H1 (cell line): ENCODE data around the gene MVK. TPM values are rescaled to one million over a fixed set of nuclear protein-coding genes. Genes with fewer than 3 reads are reported as not detected.

ENCODE experiments used
- CTCF ChIA-PET: fragments of 300-600 bp; sonication (Branson Sonifier 250); formaldehyde crosslinking; loops from one replicate; lab custom pipeline; 2021; ENCODE audit not compliant: partially characterized antibody; lab: Charles Lee
- POLR2A ChIA-PET: fragments of 300-600 bp; sonication (Branson Sonifier 250); formaldehyde crosslinking; loops from one replicate; lab custom pipeline; 2021; ENCODE audit warnings: inconsistent platforms; ENCODE audit not compliant: partially characterized antibody; lab: Charles Lee
- DNase-seq, 2 experiments: peaks; one replicate each; pipeline versions ENCODE4 v3.0.0 to v3.0.0-alpha.2; 2010 to 2022; ENCODE audit warnings: low spot score in 2 of 2, low read depth in 1 of 2, mixed read lengths in 1 of 2
- FAIRE-seq: peaks from 2 replicates; lab custom pipeline; 2011; peaks lifted over from hg19 to GRCh38; lab: Jason Lieb, UNC
- H2AFZ ChIP-seq: 2 replicates; pipeline ENCODE4 v1.8.1; 2012; ENCODE audit warnings: low read length, inconsistent platforms
- H2AK5ac ChIP-seq: 2 replicates; pipeline ENCODE4 v1.6.1; 2013; ENCODE audit warnings: low read depth, low read length
- H2BK120ac ChIP-seq: replicated peaks from 2 replicates; pipeline ENCODE3; 2013; ENCODE audit warnings: low read depth, low read length, inconsistent platforms
- H2BK12ac ChIP-seq: 2 replicates; pipeline ENCODE4 v1.6.1; 2013; ENCODE audit warnings: low read depth, low read length
- H2BK15ac ChIP-seq: 2 replicates; pipeline ENCODE4 v1.6.1; 2013; ENCODE audit warnings: low read length
- H2BK20ac ChIP-seq: 2 replicates; pipeline ENCODE4 v1.6.1; 2013; ENCODE audit warnings: low read length
- H2BK5ac ChIP-seq: 2 replicates; pipeline ENCODE4 v1.6.1; 2013; ENCODE audit warnings: low read depth, low read length
- H3K14ac ChIP-seq: 2 replicates; pipeline ENCODE4 v1.6.1; 2013; ENCODE audit warnings: inconsistent platforms; ENCODE audit not compliant: insufficient read length
- H3K18ac ChIP-seq: 2 replicates; pipeline ENCODE4 v1.6.1; 2013; ENCODE audit warnings: low read length; ENCODE audit errors: extremely low read depth
- H3K23ac ChIP-seq: 2 replicates; pipeline ENCODE4 v1.6.1; 2013; ENCODE audit warnings: inconsistent platforms; ENCODE audit not compliant: insufficient read length
- H3K23me2 ChIP-seq: 2 replicates; pipeline ENCODE4 v1.6.1; 2013; ENCODE audit warnings: low read depth, low read length
- H3K27ac ChIP-seq: 2 replicates; pipeline ENCODE4 v1.6.1; 2011; ENCODE audit warnings: low read depth, low read length, inconsistent platforms
- H3K27me3 ChIP-seq, 4 experiments: replicated peaks in 1 of 4; 1 replicate in 1 of 4; 2 replicates in 3 of 4; pipeline versions ENCODE4 v1.6.1 to v1.8.1; 2011 to 2013; ENCODE audit warnings: low read length in 3 of 4, mild to moderate bottlenecking in 3 of 4, inconsistent platforms in 2 of 4, mixed read lengths in 2 of 4, moderate library complexity in 1 of 4; ENCODE audit not compliant: control insufficient read depth in 3 of 4, insufficient read depth in 3 of 4; ENCODE audit errors: extremely low read depth in 1 of 4
- H3K36me3 ChIP-seq, 4 experiments: 2 replicates each; pipeline versions ENCODE4 v1.6.1 to v1.8.1; 2011 to 2013; ENCODE audit warnings: mild to moderate bottlenecking in 4 of 4, low read length in 3 of 4, moderate library complexity in 2 of 4, control low read depth in 1 of 4, inconsistent platforms in 1 of 4; ENCODE audit not compliant: insufficient read depth in 4 of 4, control insufficient read depth in 2 of 4
- H3K4ac ChIP-seq: replicated peaks from 2 replicates; pipeline ENCODE3; 2013; ENCODE audit warnings: low read length, low read depth, mixed read lengths, inconsistent platforms; ENCODE audit not compliant: insufficient read length
- H3K4me1 ChIP-seq, 4 experiments: replicated peaks in 1 of 4; 1 replicate in 1 of 4; 2 replicates in 3 of 4; pipeline versions ENCODE4 v1.6.1 to v1.8.1; 2011 to 2013; ENCODE audit warnings: low read length in 3 of 4, inconsistent platforms in 2 of 4, mixed read lengths in 1 of 4; ENCODE audit not compliant: insufficient read depth in 4 of 4, control insufficient read depth in 3 of 4
- H3K4me2 ChIP-seq, 2 experiments: 2 replicates each; pipeline versions ENCODE4 v1.6.1 to v1.8.1; 2011 to 2013; ENCODE audit warnings: low read depth in 2 of 2, low read length in 2 of 2, control low read depth in 1 of 2, inconsistent platforms in 1 of 2, mild to moderate bottlenecking in 1 of 2; ENCODE audit not compliant: insufficient read depth in 1 of 2
- H3K4me3 ChIP-seq, 4 experiments: fragments of 200-600, 300-600 bp in 1 of 4; sonication (generic), shearing (Covaris generic), sonication (Bioruptor Twin) in 1 of 4; 2 replicates each; pipeline versions ENCODE4 v1.5.1 to v1.8.1; 2011 to 2016; ENCODE audit warnings: low read length in 4 of 4, low read depth in 3 of 4, control low read depth in 2 of 4, inconsistent platforms in 2 of 4, mild to moderate bottlenecking in 2 of 4, mixed read lengths in 1 of 4, moderate library complexity in 1 of 4; ENCODE audit not compliant: insufficient read depth in 2 of 4; ENCODE audit errors: extremely low read depth in 1 of 4
- H3K56ac ChIP-seq: replicated peaks from 2 replicates; pipeline ENCODE3; 2013; ENCODE audit warnings: low read depth, mild to moderate bottlenecking, mixed read lengths, low read length, inconsistent platforms; ENCODE audit not compliant: insufficient read length
- H3K79me1 ChIP-seq: 2 replicates; pipeline ENCODE4 v1.6.1; 2013; ENCODE audit warnings: low read depth, low read length, control low read depth
- H3K79me2 ChIP-seq, 2 experiments: 2 replicates each; pipeline versions ENCODE4 v1.6.1 to v1.8.1; 2012 to 2013; ENCODE audit warnings: low read length in 2 of 2, mild to moderate bottlenecking in 2 of 2, inconsistent platforms in 1 of 2; ENCODE audit not compliant: insufficient read depth in 2 of 2, control insufficient read depth in 1 of 2
- H3K9ac ChIP-seq, 4 experiments: replicated peaks in 1 of 4; 1 replicate in 1 of 4; 2 replicates in 3 of 4; pipeline versions ENCODE4 v1.6.1 to v1.8.1; 2011 to 2013; ENCODE audit warnings: low read depth in 3 of 4, low read length in 3 of 4, control low read depth in 2 of 4, mild to moderate bottlenecking in 2 of 4, moderate library complexity in 2 of 4, inconsistent platforms in 1 of 4; ENCODE audit errors: extremely low read depth in 1 of 4
- H3K9me3 ChIP-seq, 2 experiments: 2 replicates each; pipeline versions ENCODE4 v1.6.1 to v1.8.1; 2012 to 2013; ENCODE audit warnings: mild to moderate bottlenecking in 2 of 2, moderate library complexity in 2 of 2, control low read depth in 1 of 2, inconsistent platforms in 1 of 2, low read depth in 1 of 2, low read length in 1 of 2, mixed read lengths in 1 of 2; ENCODE audit not compliant: insufficient read depth in 2 of 2
- H4K20me1 ChIP-seq, 2 experiments: replicated peaks in 1 of 2; 2 replicates each; pipeline versions ENCODE3 to v1.8.1; 2011 to 2013; ENCODE audit warnings: inconsistent platforms in 2 of 2, low read length in 2 of 2, mild to moderate bottlenecking in 1 of 2; ENCODE audit not compliant: insufficient read depth in 2 of 2, control insufficient read depth in 1 of 2
- H4K5ac ChIP-seq: 2 replicates; pipeline ENCODE4 v1.6.1; 2013; ENCODE audit warnings: low read length, low read depth, mixed read lengths, inconsistent platforms; ENCODE audit not compliant: insufficient read length
- H4K8ac ChIP-seq: 2 replicates; pipeline ENCODE4 v1.8.0; 2013; ENCODE audit warnings: mild to moderate bottlenecking, moderate library complexity, low read length, inconsistent platforms; ENCODE audit not compliant: insufficient read depth; ENCODE audit errors: extremely low read depth
- H4K91ac ChIP-seq: replicated peaks from 2 replicates; pipeline ENCODE3; 2013; ENCODE audit warnings: low read length, mixed read lengths, inconsistent platforms; ENCODE audit not compliant: insufficient read length
- BACH1 ChIP-seq: IDR thresholded peaks from 2 replicates; pipeline ENCODE4 v1.6.1; 2012; ENCODE audit warnings: low read length, improper control_type of control experiment
- BCL11A ChIP-seq, 2 experiments: IDR thresholded peaks; one replicate each; pipeline ENCODE4 v1.6.1; 2011; ENCODE audit warnings: low read depth in 2 of 2, low read length in 2 of 2, mild to moderate bottlenecking in 2 of 2
- CHD1 ChIP-seq: IDR thresholded peaks from 2 replicates; pipeline ENCODE4 v1.6.1; 2012; ENCODE audit warnings: low read depth, low read length, improper control_type of control experiment
- HDAC2 ChIP-seq, 2 experiments: fragments of 300-600 bp in 1 of 2; sonication (generic) in 1 of 2; IDR thresholded peaks; 2 replicates each; pipeline ENCODE4 v1.6.1; 2011 to 2012; ENCODE audit warnings: low read depth in 2 of 2, low read length in 2 of 2, mild to moderate bottlenecking in 2 of 2, moderate library complexity in 2 of 2, borderline replicate concordance in 1 of 2, inconsistent platforms in 1 of 2
- JUN ChIP-seq: IDR thresholded peaks from 2 replicates; pipeline ENCODE4 v1.6.1; 2011; ENCODE audit warnings: low read depth, mild to moderate bottlenecking, improper control_type of control experiment, low read length
- KDM5A ChIP-seq: fragments of 200-600 bp; IDR thresholded peaks from 2 replicates; pipeline ENCODE4 v1.7.1; 2012; ENCODE audit warnings: mild to moderate bottlenecking, low read length, inconsistent platforms, mixed read lengths
- POLR2A ChIP-seq, 2 experiments: IDR thresholded peaks; 1 replicate in 1 of 2; 2 replicates in 1 of 2; pipeline ENCODE4 v1.6.1; 2011; ENCODE audit warnings: low read depth in 2 of 2, low read length in 2 of 2, mild to moderate bottlenecking in 2 of 2; ENCODE audit errors: control extremely low read depth in 1 of 2
- RXRA ChIP-seq: IDR thresholded peaks from 2 replicates; pipeline ENCODE4 v1.6.1; 2011; ENCODE audit warnings: low read depth, mild to moderate bottlenecking, low read length, moderate library complexity; ENCODE audit not compliant: insufficient read depth
- SIRT6 ChIP-seq: IDR thresholded peaks from one replicate; pipeline ENCODE4 v1.7.1; 2012; ENCODE audit warnings: low read length, inconsistent platforms
- SIX5 ChIP-seq: IDR thresholded peaks from 2 replicates; pipeline ENCODE4 v1.6.1; 2011; ENCODE audit warnings: mild to moderate bottlenecking, low read depth, low read length
- SRF ChIP-seq: IDR thresholded peaks from 2 replicates; pipeline ENCODE4 v1.6.1; 2011; ENCODE audit warnings: mild to moderate bottlenecking, low read depth, low read length, moderate library complexity
- SUZ12 ChIP-seq: fragments of 200-600 bp; sonication (generic); IDR thresholded peaks from 2 replicates; pipeline ENCODE4 v1.6.1; 2012; ENCODE audit warnings: mild to moderate bottlenecking, inconsistent platforms, low read length, moderate library complexity, mixed read lengths
- USF2 ChIP-seq: IDR thresholded peaks from 2 replicates; pipeline ENCODE4 v1.6.1; 2011; ENCODE audit warnings: low read length, improper control_type of control experiment
- WGBS, 2 experiments: shearing (Covaris generic) in 1 of 2; methylation state at CpG; one replicate each; pipeline versions ENCODE4 v1.1.6 to v1.1.7; 2013 to 2015; ENCODE audit warnings: low lambda C conversion rate in 2 of 2, mixed read lengths in 2 of 2, inconsistent platforms in 1 of 2, low coverage in 1 of 2, missing lambda C conversion rate in 1 of 2; ENCODE audit not compliant: insufficient replicate concordance in 2 of 2, insufficient coverage in 1 of 2, insufficient read length in 1 of 2; ENCODE audit errors: extremely low coverage in 1 of 2, missing lambda C conversion rate in 1 of 2; 5-methylcytosine and 5-hydroxymethylcytosine counted together
- polyA plus RNA-seq, 7 experiments: library from polyadenylated mRNA; depleted of rRNA in 3 of 7; stranded (reverse) in 5 of 7; unstranded in 2 of 7; fragments of >200 nt in 5 of 7; fragments of 200-250 nt in 2 of 7; gene quantifications; 1 replicate in 5 of 7; 2 replicates in 1 of 7; 4 replicates in 1 of 7; pipeline versions ENCODE4 v1.2.1 to v1.2.3, GENCODE V29; 2011 to 2013; ENCODE audit warnings: missing spikeins in 2 of 7, mixed read lengths in 2 of 7
- total RNA-seq: library from RNA; stranded (reverse); fragmentation: NEBNext Ultra II Directional; extraction: Animal tissue kit (Norgen Biotek cat#: 25700); gene quantifications from 2 replicates; pipeline ENCODE4 v1.2.1, GENCODE V29; 2021

MVK gene
- total and polyA plus RNA-seq, 2 of the 8 experiments (the other 6 are each of a cell fraction or from before 2014, with no cell fraction given): 15.7 to 20.9 TPM

GRCh38 chr12:109588461-109589239, 15.1 kb downstream of the MVK start:
- Histone ChIP-seq H4K91ac (no peak overlapping the region), H3K4ac (no peak overlapping the region), H4K20me1 (peaks cover 0 to 2% of the 10 kb centered on the region in 2 experiments), H3K9ac (no peak overlapping the region), H3K36me3 (peaks cover 0 to 19% (median 9%) of the 10 kb centered on the region in 4 experiments; a peak in 5 of 8 replicates), H2BK120ac (no peak overlapping the region), H3K27me3 (no peaks in the 10 kb centered on the region), H3K23me2 (no peaks in the 10 kb centered on the region), H4K8ac (no peak overlapping the region), H3K79me1 (no peaks in the 10 kb centered on the region; the same call in 1 of the 2 replicates), H2BK12ac (no peak overlapping the region), H2AFZ (no peak overlapping the region), H3K56ac (no peak overlapping the region), H2AK5ac (no peak overlapping the region), H3K4me3 (no peak overlapping the region), H3K4me2 (no peak overlapping the region), H4K5ac (no peak overlapping the region), H3K79me2 (no peaks in the 10 kb centered on the region), H3K27ac (no peak overlapping the region), H3K14ac (no peak overlapping the region), H3K18ac (no peak overlapping the region), H2BK15ac (no peak overlapping the region), H3K9me3 (no peaks in the 10 kb centered on the region), H2BK20ac (no peak overlapping the region), H3K23ac (no peak overlapping the region), H2BK5ac (no peak overlapping the region), H3K4me1 (no peaks in the 10 kb centered on the region)
- CTCF ChIA-PET: interaction anchor here (0.7 to 8.0 kb wide), 6 partner anchors 9 to 187 kb away, joined by 3 to 68 read pairs (median 6); no protein-coding TSS in a partner anchor
- FAIRE-seq (no peak), DNase-seq (no peak)
- 86% methylated on average over 23 of the region's 26 CpGs; no CpG with 5 or more reads in 1 of the 2 experiments for WGBS, 2 experiments
- POLR2A ChIA-PET: no interaction called here
- TF ChIP-seq RXRA: no peak
- TF ChIP-seq CHD1: no peak
- no peak for TF ChIP-seq USF2
- no peak for TF ChIP-seq HDAC2 (IDR thresholded peaks at IDR 0.05; ENCODE audit: borderline replicate concordance in 1 of 2, low read depth in 2 of 2, low read length in 2 of 2)
- no peak for TF ChIP-seq BCL11A (IDR thresholded peaks at IDR 0.05; ENCODE audit: low read depth in 2 of 2, low read length in 2 of 2)
- TF ChIP-seq BACH1: no peak
- TF ChIP-seq JUN: no peak
- no peak for TF ChIP-seq POLR2A (IDR thresholded peaks at IDR 0.05; ENCODE audit: control extremely low read depth in 1 of 2, low read depth in 2 of 2, low read length in 2 of 2)
- no peak for TF ChIP-seq SUZ12
- TF ChIP-seq SIRT6: no peak
- TF ChIP-seq KDM5A: no peak
- TF ChIP-seq SRF: no peak
- TF ChIP-seq SIX5: no peak
